ENCODE results near the gene PLPP7. TPM values are rescaled to one million over a fixed set of nuclear protein-coding genes. Genes with fewer than 3 reads are reported as not detected.

Gene PLPP7
- total and polyA plus RNA-seq, 3 experiments from 2014 or later, result not detected

- Histone ChIP-seq H3K36me3 (ENCODE audit: insufficient read depth, low read length) (no peaks in the 10 kb centered on the region), H3K4me3 (ENCODE audit: low read length) (no peak overlapping the region), H3K27me3 (ENCODE audit: insufficient read depth, low read length, poor library complexity, severe bottlenecking) (no peaks in the 10 kb centered on the region), H3K4me1 (ENCODE audit: insufficient read depth, low read length) (peaks cover 26% of the 10 kb centered on the region), H3K9me3 (ENCODE audit: low read length) (no peaks in the 10 kb centered on the region), H3K27ac (ENCODE audit: low read depth, low read length) (no peak overlapping the region)
- peaks cover 0 to 1% (median 0%) of the 10 kb centered on the region in 5 donors for H3K9me3 Mint-ChIP-seq
- H3K27me3 Mint-ChIP-seq, result no peaks in the 10 kb centered on the region
- no peak for DNase-seq
- ChIA-PET CTCF (no interaction called here), POLR2A (interaction anchor here (0.7 kb wide), 1 partner anchor 34 kb away, joined by 4 read pairs; no protein-coding TSS in a partner anchor)
- H3K27ac Mint-ChIP-seq, result peak overlapping the region in 2 of 8 donors; percentile 42 to 66
- H3K4me1 Mint-ChIP-seq, result peaks cover 25 to 38% (median 32%) of the 10 kb centered on the region in 3 donors
- peaks cover 0 to 2% (median 0%) of the 10 kb centered on the region in 3 donors for H3K36me3 Mint-ChIP-seq
- H3K4me3 Mint-ChIP-seq, result peak overlapping the region in 6 of 7 donors; percentile 6 to 69 (median 62)
Observed at GRCh38 chr9:131282688-131283422, 6.7 kb upstream of the PLPP7 start.

DNA sequence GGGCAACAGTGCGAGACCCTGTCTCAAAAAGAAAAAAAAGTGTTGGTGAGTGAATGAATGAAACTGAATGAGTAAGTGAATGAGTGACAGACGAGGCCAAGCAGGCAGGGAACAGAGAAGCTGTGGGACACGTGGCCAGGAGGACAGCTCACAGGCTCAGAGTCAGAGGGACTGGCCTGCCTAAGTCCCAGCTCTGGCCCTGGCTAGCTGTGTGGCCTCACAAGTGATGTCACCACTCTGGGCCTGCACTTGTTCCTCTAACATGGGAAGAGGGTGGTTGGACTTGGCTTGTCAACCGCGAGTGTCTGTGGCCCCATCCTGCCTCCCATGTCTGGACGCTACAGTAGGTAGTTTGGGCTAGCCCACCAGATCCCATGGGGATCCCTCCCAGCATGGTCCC is 4.7 kb upstream of the PLPP7 start:
- no peaks in the 10 kb centered on the region for H3K36me3 ChIP-seq (ENCODE audit: insufficient read depth, low read length)
- H3K27me3 ChIP-seq (ENCODE audit: insufficient read depth, low read length, poor library complexity, severe bottlenecking), result no peaks in the 10 kb centered on the region
- H3K4me1 Mint-ChIP-seq, result peaks cover 10 to 21% (median 15%) of the 10 kb centered on the region in 3 donors
- H3K4me3 ChIP-seq (ENCODE audit: low read length), result no peak overlapping the region
- no peak for DNase-seq
- H3K27ac Mint-ChIP-seq, result no peak overlapping the region
- no peaks in the 10 kb centered on the region for H3K9me3 ChIP-seq (ENCODE audit: low read length)
- no peak overlapping the region for H3K4me3 Mint-ChIP-seq
- H3K9me3 Mint-ChIP-seq, result peaks cover 0 to 1% (median 0%) of the 10 kb centered on the region in 5 donors
- H3K27ac ChIP-seq (ENCODE audit: low read depth, low read length), result no peak overlapping the region
- ChIA-PET POLR2A (no interaction called here), CTCF (no interaction called here)
- H3K36me3 Mint-ChIP-seq, result no peaks in the 10 kb centered on the region
- H3K4me1 ChIP-seq (ENCODE audit: insufficient read depth, low read length), result peaks cover 10% of the 10 kb centered on the region
- no peaks in the 10 kb centered on the region for H3K27me3 Mint-ChIP-seq

GRCh38 chr9:131287359-131287758 is 2.2 kb upstream of the PLPP7 start:
- H3K4me1 Mint-ChIP-seq, result peaks cover 1 to 7% (median 4%) of the 10 kb centered on the region in 3 donors
- ChIA-PET POLR2A (no interaction called here), CTCF (no interaction called here)
- no peaks in the 10 kb centered on the region for H3K9me3 ChIP-seq (ENCODE audit: low read length)
- no peaks in the 10 kb centered on the region for H3K27me3 Mint-ChIP-seq
- peak overlapping the region in 1 of 8 donors; percentile 86 for H3K27ac Mint-ChIP-seq
- no peaks in the 10 kb centered on the region for H3K9me3 Mint-ChIP-seq
- H3K4me3 Mint-ChIP-seq, result no peak overlapping the region
- H3K36me3 Mint-ChIP-seq, result no peaks in the 10 kb centered on the region
- H3K36me3 ChIP-seq (ENCODE audit: insufficient read depth, low read length), result no peaks in the 10 kb centered on the region
- H3K4me1 ChIP-seq (ENCODE audit: insufficient read depth, low read length), result peaks cover 2% of the 10 kb centered on the region
- no peak overlapping the region for H3K27ac ChIP-seq (ENCODE audit: low read depth, low read length)
- no peak overlapping the region for H3K4me3 ChIP-seq (ENCODE audit: low read length)
- H3K27me3 ChIP-seq (ENCODE audit: insufficient read depth, low read length, poor library complexity, severe bottlenecking), result no peaks in the 10 kb centered on the region
- DNase-seq, result no peak

DNA sequence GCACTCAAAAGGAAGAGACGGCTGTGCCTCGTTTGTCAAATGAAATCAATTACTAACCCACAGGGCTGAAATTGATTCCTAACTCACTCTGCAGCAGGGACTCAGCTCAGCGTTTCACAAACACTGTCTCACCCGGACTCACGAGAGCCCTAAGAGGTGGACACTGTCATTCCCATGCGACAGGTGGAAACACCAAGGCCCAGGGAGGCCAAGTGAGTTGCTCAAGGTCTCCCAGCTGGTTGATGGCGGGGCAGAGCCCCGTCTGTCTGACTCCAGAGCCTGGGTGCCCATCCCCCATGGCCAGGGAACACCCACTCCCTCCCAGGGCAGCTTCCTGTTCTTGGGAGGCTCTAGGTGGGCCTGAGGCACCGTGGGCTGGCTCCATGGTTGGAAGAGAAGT is 1.3 kb upstream of the PLPP7 start:
- Mint-ChIP-seq H3K27me3 (no peaks in the 10 kb centered on the region), H3K4me1 (peaks cover 0 to 4% (median 2%) of the 10 kb centered on the region in 3 donors), H3K27ac (no peak overlapping the region), H3K9me3 (no peaks in the 10 kb centered on the region), H3K36me3 (no peaks in the 10 kb centered on the region), H3K4me3 (no peak overlapping the region)
- Histone ChIP-seq H3K4me1 (ENCODE audit: insufficient read depth, low read length) (no peaks in the 10 kb centered on the region), H3K4me3 (ENCODE audit: low read length) (no peak overlapping the region), H3K36me3 (ENCODE audit: insufficient read depth, low read length) (no peaks in the 10 kb centered on the region), H3K27ac (ENCODE audit: low read depth, low read length) (no peak overlapping the region), H3K9me3 (ENCODE audit: low read length) (no peaks in the 10 kb centered on the region), H3K27me3 (ENCODE audit: insufficient read depth, low read length, poor library complexity, severe bottlenecking) (no peaks in the 10 kb centered on the region)
- ChIA-PET CTCF (interaction anchor here (2.1 kb wide), 1 partner anchor 48 kb away, joined by 5 read pairs; no protein-coding TSS in a partner anchor), POLR2A (no interaction called here)
- DNase-seq, result no peak

GRCh38 chr9:131290036-131290766 is 678 bp downstream of the PLPP7 start:
- Mint-ChIP-seq H3K27ac (no peak overlapping the region), H3K4me3 (no peak overlapping the region)

GRCh38 chr9:131290767-131291370 is 1.3 kb downstream of the PLPP7 start:
- H3K9me3 Mint-ChIP-seq, result no peaks in the 10 kb centered on the region
- no peaks in the 10 kb centered on the region for H3K4me1 Mint-ChIP-seq
- no peaks in the 10 kb centered on the region for H3K27me3 Mint-ChIP-seq
- H3K36me3 ChIP-seq (ENCODE audit: insufficient read depth, low read length), result no peaks in the 10 kb centered on the region
- no peak overlapping the region for H3K4me3 Mint-ChIP-seq
- DNase-seq, result no peak
- CTCF ChIA-PET, result no interaction called here
- H3K27me3 ChIP-seq (ENCODE audit: insufficient read depth, low read length, poor library complexity, severe bottlenecking), result no peaks in the 10 kb centered on the region
- H3K27ac ChIP-seq (ENCODE audit: low read depth, low read length), result no peak overlapping the region
- H3K4me3 ChIP-seq (ENCODE audit: low read length), result no peak overlapping the region
- H3K4me1 ChIP-seq (ENCODE audit: insufficient read depth, low read length), result no peaks in the 10 kb centered on the region
- no peaks in the 10 kb centered on the region for H3K9me3 ChIP-seq (ENCODE audit: low read length)
- peak overlapping the region in 1 of 8 donors; percentile 73 for H3K27ac Mint-ChIP-seq
- H3K36me3 Mint-ChIP-seq, result no peaks in the 10 kb centered on the region
- POLR2A ChIA-PET, result no interaction called here

More at GRCh38 chr9:131290036-131290766, 678 bp downstream of the PLPP7 start:
- H3K9me3 ChIP-seq (ENCODE audit: low read length), result no peaks in the 10 kb centered on the region
- no peak overlapping the region for H3K4me3 ChIP-seq (ENCODE audit: low read length)
- DNase-seq, result no peak
- Mint-ChIP-seq H3K4me1 (no peaks in the 10 kb centered on the region), H3K36me3 (no peaks in the 10 kb centered on the region), H3K9me3 (no peaks in the 10 kb centered on the region), H3K27me3 (no peaks in the 10 kb centered on the region)
- ChIA-PET POLR2A (interaction anchor here (0.8 kb wide), 1 partner anchor 54 kb away, joined by 3 read pairs; no protein-coding TSS in a partner anchor), CTCF (interaction anchor here (0.7 kb wide), 1 partner anchor 113 kb away, joined by 3 read pairs; no protein-coding TSS in a partner anchor)
- no peaks in the 10 kb centered on the region for H3K36me3 ChIP-seq (ENCODE audit: insufficient read depth, low read length)
- H3K27ac ChIP-seq (ENCODE audit: low read depth, low read length), result no peak overlapping the region
- H3K27me3 ChIP-seq (ENCODE audit: insufficient read depth, low read length, poor library complexity, severe bottlenecking), result no peaks in the 10 kb centered on the region
- H3K4me1 ChIP-seq (ENCODE audit: insufficient read depth, low read length), result no peaks in the 10 kb centered on the region

GRCh38 chr9:131291795-131292315 is 2.3 kb downstream of the PLPP7 start:
- no peak overlapping the region for H3K4me3 Mint-ChIP-seq

More at GRCh38 chr9:131291795-131292315, 2.3 kb downstream of the PLPP7 start:
- CTCF ChIA-PET, result interaction anchor here (0.5 to 1.5 kb wide), 2 partner anchors 9 to 44 kb away, joined by 3 to 5 read pairs; no protein-coding TSS in a partner anchor
- no peak for DNase-seq
- Histone ChIP-seq H3K27me3 (ENCODE audit: insufficient read depth, low read length, poor library complexity, severe bottlenecking) (no peaks in the 10 kb centered on the region), H3K4me3 (ENCODE audit: low read length) (no peak overlapping the region), H3K9me3 (ENCODE audit: low read length) (no peaks in the 10 kb centered on the region), H3K4me1 (ENCODE audit: insufficient read depth, low read length) (no peaks in the 10 kb centered on the region), H3K27ac (ENCODE audit: low read depth, low read length) (no peak overlapping the region), H3K36me3 (ENCODE audit: insufficient read depth, low read length) (no peaks in the 10 kb centered on the region)
- POLR2A ChIA-PET, result interaction anchor here (0.6 kb wide), 2 partner anchors 9 to 22 kb away, joined by 4 to 7 read pairs; no protein-coding TSS in a partner anchor
- H3K27me3 Mint-ChIP-seq, result no peaks in the 10 kb centered on the region
- H3K9me3 Mint-ChIP-seq, result no peaks in the 10 kb centered on the region
- H3K27ac Mint-ChIP-seq, result peak overlapping the region in 1 of 8 donors; percentile 33
- H3K4me1 Mint-ChIP-seq, result no peaks in the 10 kb centered on the region
- no peaks in the 10 kb centered on the region for H3K36me3 Mint-ChIP-seq
